NB4 (cell line): ENCODE results near the gene SLC27A6.

ENCODE experiments used
- DNase-seq: peaks from one replicate; pipeline ENCODE4 v3.0.0; 2010; ENCODE audit warnings: low read depth
- H3K4me3 ChIP-seq: one replicate; pipeline ENCODE4 v1.5.1; 2011; ENCODE audit warnings: mild to moderate bottlenecking, low read depth, low read length, moderate library complexity
- MYC ChIP-seq: IDR thresholded peaks from 2 replicates; pipeline ENCODE4 v1.6.1; 2011; ENCODE audit warnings: low read depth, low read length
- POLR2A ChIP-seq: IDR thresholded peaks from 2 replicates; pipeline ENCODE4 v1.6.1; 2011; ENCODE audit warnings: mild to moderate bottlenecking; ENCODE audit not compliant: insufficient read length; ENCODE audit errors: extremely low read depth
- TF ChIP-seq, protein P1 (sequence below): IDR thresholded peaks from one replicate; pipeline ENCODE4 v1.5.1; 2012; ENCODE audit warnings: low read depth, low read length
- TF ChIP-seq, protein P2 (sequence below): IDR thresholded peaks from 2 replicates; pipeline ENCODE4 v1.6.1; 2011; ENCODE audit warnings: low read depth, low read length

Gene SLC27A6

DNA sequence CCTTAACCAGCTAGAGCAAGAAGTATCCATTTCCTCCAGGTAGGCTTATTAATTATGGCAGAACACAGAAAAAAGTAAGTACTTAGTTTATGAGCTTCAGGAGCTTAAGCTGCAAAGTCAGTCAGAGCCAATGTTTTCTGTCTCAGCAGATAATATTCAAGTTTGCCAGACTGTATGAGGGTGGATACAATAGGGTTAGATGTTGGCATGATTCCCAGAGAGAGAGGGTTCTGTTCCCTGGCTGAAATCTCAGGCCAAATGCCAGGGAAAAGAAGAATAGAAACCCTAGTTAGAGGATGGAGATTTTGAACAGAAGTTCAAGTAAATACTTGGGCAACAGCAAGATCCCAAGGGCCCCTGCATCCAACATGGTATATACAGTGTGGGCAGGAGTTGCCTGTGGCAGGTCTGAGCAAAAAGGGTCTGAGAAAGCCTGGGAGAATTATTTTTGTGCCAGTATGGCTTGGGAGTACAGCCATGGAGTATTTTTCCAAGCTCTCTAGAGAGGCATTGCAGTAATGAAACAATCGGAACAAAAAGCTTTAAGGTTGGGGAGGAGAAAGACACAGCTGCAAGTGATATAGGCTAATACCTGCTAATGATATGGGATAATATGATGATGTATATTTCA lies 98.3 kb downstream of the SLC27A6 start:
- no peak for TF ChIP-seq MYC

DNA sequence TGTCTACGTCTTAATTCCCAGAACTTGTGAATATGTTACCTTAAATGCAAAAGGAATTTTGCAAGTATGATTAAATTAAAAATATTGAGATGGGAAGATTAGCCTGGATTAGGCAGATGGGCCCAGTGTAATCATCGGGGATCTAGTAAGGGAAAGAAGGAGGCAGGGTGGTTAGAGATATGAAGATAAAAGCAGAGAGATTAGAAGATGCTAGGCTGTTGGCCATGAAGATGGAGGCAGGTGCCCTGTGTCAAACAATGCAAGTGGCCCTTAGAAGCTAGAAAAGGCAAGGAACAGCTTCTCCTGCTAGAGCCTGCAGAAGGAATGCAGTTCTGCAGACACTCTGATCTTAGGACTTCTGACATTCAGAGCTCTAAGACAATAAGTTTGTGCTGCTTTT lies 100.4 kb downstream of the SLC27A6 start:
- DNase-seq = no peak
- no peak overlapping the region for H3K4me3 ChIP-seq
- no peak for TF ChIP-seq POLR2A
- TF ChIP-seq, protein P1, sequence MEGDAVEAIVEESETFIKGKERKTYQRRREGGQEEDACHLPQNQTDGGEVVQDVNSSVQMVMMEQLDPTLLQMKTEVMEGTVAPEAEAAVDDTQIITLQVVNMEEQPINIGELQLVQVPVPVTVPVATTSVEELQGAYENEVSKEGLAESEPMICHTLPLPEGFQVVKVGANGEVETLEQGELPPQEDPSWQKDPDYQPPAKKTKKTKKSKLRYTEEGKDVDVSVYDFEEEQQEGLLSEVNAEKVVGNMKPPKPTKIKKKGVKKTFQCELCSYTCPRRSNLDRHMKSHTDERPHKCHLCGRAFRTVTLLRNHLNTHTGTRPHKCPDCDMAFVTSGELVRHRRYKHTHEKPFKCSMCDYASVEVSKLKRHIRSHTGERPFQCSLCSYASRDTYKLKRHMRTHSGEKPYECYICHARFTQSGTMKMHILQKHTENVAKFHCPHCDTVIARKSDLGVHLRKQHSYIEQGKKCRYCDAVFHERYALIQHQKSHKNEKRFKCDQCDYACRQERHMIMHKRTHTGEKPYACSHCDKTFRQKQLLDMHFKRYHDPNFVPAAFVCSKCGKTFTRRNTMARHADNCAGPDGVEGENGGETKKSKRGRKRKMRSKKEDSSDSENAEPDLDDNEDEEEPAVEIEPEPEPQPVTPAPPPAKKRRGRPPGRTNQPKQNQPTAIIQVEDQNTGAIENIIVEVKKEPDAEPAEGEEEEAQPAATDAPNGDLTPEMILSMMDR = no peak
- TF ChIP-seq, protein P2, sequence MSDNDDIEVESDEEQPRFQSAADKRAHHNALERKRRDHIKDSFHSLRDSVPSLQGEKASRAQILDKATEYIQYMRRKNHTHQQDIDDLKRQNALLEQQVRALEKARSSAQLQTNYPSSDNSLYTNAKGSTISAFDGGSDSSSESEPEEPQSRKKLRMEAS = no peak
- TF ChIP-seq MYC = no peak

More for the DNA sequence above, 98.3 kb downstream of the SLC27A6 start:
- no peak overlapping the region for H3K4me3 ChIP-seq
- no peak for DNase-seq

DNA sequence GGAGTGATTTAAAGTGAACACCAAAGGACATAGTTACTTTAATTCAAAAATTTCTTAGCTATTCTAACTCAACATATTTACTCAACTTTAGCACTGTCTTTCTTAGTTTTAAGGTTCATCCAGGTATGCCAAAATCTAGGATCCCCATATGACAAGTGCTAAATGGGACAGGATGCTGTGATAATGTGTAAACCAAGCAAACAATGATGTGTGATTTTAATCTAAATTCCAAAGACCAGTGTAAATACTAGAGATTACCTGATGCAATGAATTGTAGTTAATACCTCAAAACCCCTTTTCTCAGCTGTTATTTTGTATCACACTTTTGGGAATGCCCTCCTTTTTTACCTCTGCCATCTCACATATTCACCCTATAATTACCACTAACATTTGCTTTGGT lies 102.5 kb downstream of the SLC27A6 start:
- no peak overlapping the region for H3K4me3 ChIP-seq
- TF ChIP-seq MYC (no peak), POLR2A (no peak)
- TF ChIP-seq, protein P2 = no peak
- TF ChIP-seq, protein P1 = no peak
- no peak for DNase-seq

DNA sequence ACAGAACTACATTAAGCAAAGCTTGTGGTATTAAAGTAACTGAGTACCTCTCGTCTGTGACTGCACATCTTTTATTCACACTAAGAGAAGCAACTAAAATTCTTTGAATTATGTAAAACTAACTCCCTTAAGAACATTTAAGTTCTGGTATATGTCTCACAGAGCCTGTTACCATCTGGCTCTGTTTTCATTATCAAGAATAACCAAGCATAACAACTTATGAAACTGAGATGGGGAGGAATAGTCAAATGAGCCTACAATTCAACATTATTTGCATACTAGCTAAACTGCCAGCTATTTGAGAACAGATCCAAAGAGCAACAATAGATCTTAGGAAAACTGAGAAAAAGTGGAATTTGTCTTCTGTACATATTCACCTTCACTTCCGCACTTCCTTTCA lies 104.0 kb downstream of the SLC27A6 start:
- TF ChIP-seq, protein P1 = no peak
- no peak for TF ChIP-seq POLR2A
- TF ChIP-seq MYC = no peak
- TF ChIP-seq, protein P2 = no peak
- H3K4me3 ChIP-seq = no peak overlapping the region
- no peak for DNase-seq

DNA sequence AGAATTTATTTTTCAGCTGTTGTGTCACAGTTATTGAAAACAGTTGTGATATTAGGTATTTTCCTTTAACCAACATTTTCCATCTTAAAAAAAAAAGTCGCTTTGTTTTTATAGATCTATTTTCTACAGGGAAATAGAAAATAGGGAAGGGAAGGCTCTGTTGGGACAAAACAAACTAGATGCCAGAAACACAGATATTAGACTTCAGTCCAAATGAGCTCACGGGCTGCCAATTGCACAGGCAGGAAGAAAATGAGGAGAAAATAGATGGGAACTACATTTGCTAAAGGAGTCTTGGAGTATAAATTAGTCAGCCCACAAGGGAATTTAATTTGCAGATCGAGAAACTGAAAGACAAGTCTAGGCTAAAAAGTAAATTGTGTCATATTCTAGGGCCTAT lies 107.8 kb downstream of the SLC27A6 start:
- TF ChIP-seq MYC = no peak
- TF ChIP-seq, protein P2 = no peak
- TF ChIP-seq POLR2A = no peak
- TF ChIP-seq, protein P1 = no peak
- H3K4me3 ChIP-seq = no peak overlapping the region
- no peak for DNase-seq

DNA sequence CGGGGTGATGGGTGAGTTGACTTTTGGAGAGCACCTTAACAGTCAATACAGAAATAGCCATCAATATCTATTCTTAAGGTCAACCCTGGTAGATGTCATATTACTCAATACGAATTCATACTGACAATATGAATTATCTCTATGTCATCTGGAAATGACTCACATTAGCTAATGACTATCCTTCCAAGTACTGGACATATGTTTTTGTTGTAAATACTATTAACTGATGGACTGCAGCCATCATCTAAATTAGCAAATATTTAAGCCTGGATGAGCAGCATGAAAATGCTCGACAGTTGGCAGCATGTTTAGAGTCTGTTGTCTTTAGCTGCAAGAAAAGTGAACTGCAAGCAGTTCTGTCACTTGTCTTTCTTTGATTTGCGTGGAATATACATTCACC lies 109.6 kb downstream of the SLC27A6 start:
- no peak for DNase-seq
- H3K4me3 ChIP-seq = no peak overlapping the region

More for the DNA sequence above, 109.6 kb downstream of the SLC27A6 start:
- TF ChIP-seq, protein P1 = no peak
- TF ChIP-seq, protein P2 = no peak
- TF ChIP-seq MYC = no peak
- TF ChIP-seq POLR2A = no peak
